Thoracic aorta (tissue), 2 donors: Measurements from ENCODE around the gene KLHL2. TPM values are rescaled to one million over a fixed set of nuclear protein-coding genes. Genes with fewer than 3 reads are reported as not detected.
"Not testable (repeated sequence)": the region's sequence is repeated elsewhere in the genome, so short reads cannot be mapped to it uniquely, and the experiment has no call there.

Source experiments
- ATAC-seq: fragments of 150-250 bp; one replicate; pipeline ENCODE4 v1.8.0; 2017; ENCODE audit warnings: low read depth; ENCODE audit not compliant: insufficient number of reproducible peaks, low FRiP score
- DNase-seq: peaks from one replicate; pipeline ENCODE4 v3.0.0-alpha.2; 2020; ENCODE audit warnings: low spot score
- H3K27ac ChIP-seq, 2 donors: fragments of 200-600 bp; sonication (generic); 1 replicate in 1 of 2; 2 replicates in 1 of 2; pipeline ENCODE4 v1.5.1; 2016; ENCODE audit warnings: mild to moderate bottlenecking in 2 of 2, moderate library complexity in 2 of 2
- H3K27me3 ChIP-seq: fragments of 200-600 bp; sonication (generic); replicated peaks from 2 replicates; pipeline ENCODE4 v1.6.0; 2016; ENCODE audit warnings: mild to moderate bottlenecking; ENCODE audit not compliant: insufficient read depth
- H3K36me3 ChIP-seq: fragments of 200-600 bp; sonication (generic); one replicate; pipeline ENCODE4 v1.5.1; 2016
- H3K4me1 ChIP-seq, 2 donors: fragments of 200-600 bp; sonication (generic); 1 replicate in 1 of 2; 2 replicates in 1 of 2; pipeline versions ENCODE4 v1.5.1 to v1.6.0; 2016; ENCODE audit warnings: low read depth in 2 of 2, mild to moderate bottlenecking in 1 of 2; ENCODE audit not compliant: control insufficient read depth in 1 of 2
- H3K4me3 ChIP-seq: fragments of 200-600 bp; sonication (generic); 2 replicates; pipeline ENCODE4 v1.5.1; 2016; ENCODE audit warnings: mild to moderate bottlenecking
- H3K9me3 ChIP-seq: fragments of 200-600 bp; sonication (generic); 2 replicates; pipeline ENCODE4 v1.5.1; 2016
- CTCF ChIP-seq: fragments of 200-600 bp; sonication (generic); IDR thresholded peaks from one replicate; pipeline ENCODE4 v1.5.1; 2019; ENCODE audit warnings: antibody characterized with exemption
- total RNA-seq, 2 donors: library from RNA; depleted of rRNA; stranded (reverse); fragments of >200 nt; gene quantifications; one replicate each; pipeline versions ENCODE4 v1.1.0 to v1.2.3, GENCODE V29; 2016

Gene KLHL2
- total RNA-seq, 2 donors from 2014 or later, result 13.5 to 48.2 TPM

- no peak for TF ChIP-seq CTCF
- ATAC-seq, result no peak
- H3K36me3 ChIP-seq, result no peaks in the 10 kb centered on the region
- no peaks in the 10 kb centered on the region for H3K9me3 ChIP-seq
- no peak overlapping the region for H3K4me3 ChIP-seq
- no peak for DNase-seq
- no peak overlapping the region for H3K27ac ChIP-seq
- peaks cover 24 to 49% of the 10 kb centered on the region in 2 donors for H3K4me1 ChIP-seq
- no peaks in the 10 kb centered on the region for H3K27me3 ChIP-seq
Observed at GRCh38 chr4:165217325-165217724, 10.0 kb downstream of the KLHL2 start.

DNA sequence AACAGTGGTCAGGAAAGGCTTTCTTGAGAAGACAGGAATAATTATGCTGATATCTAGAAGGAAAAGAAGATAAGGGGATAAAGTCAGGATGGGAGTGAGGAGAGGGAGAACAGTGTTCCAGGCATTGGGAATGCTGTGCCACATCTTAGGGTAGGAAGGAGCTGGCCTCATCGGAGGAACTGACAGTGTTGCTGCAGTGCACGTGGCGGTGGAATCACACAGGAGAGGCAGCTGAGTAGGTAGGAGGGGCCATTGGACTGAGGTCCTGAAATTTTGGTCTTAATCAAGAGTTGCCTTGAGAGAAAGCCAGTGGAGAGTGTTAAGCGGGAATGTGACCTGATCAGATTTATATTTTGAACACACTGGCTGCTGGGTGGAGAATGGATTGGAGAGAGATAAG is 13.9 kb downstream of the KLHL2 start:
- H3K27me3 ChIP-seq, H3K36me3 ChIP-seq, ATAC-seq, H3K9me3 ChIP-seq, DNase-seq, H3K4me3 ChIP-seq: not testable (repeated sequence)
- peak overlapping the region; percentile 80 to 82 for H3K27ac ChIP-seq
- peaks cover 23 to 43% of the 10 kb centered on the region in 2 donors for H3K4me1 ChIP-seq

- Histone ChIP-seq H3K4me1 (peaks cover 23 to 35% of the 10 kb centered on the region in 2 donors), H3K27ac (peak overlapping the region; percentile 80 to 82)
- not testable (repeated sequence) for H3K4me3 ChIP-seq, H3K36me3 ChIP-seq, H3K27me3 ChIP-seq, H3K9me3 ChIP-seq, DNase-seq
- peak; percentile 82 for ATAC-seq
Observed at GRCh38 chr4:165221993-165222650, 14.8 kb downstream of the KLHL2 start.

GRCh38 chr4:165222651-165222994 is 15.3 kb downstream of the KLHL2 start:
- ATAC-seq (peak; percentile 83), DNase-seq (no peak)
- H3K27me3 ChIP-seq, result no peaks in the 10 kb centered on the region
- H3K36me3 ChIP-seq, result no peaks in the 10 kb centered on the region
- no peak overlapping the region for H3K4me3 ChIP-seq
- no peak for TF ChIP-seq CTCF
- peak overlapping the region; percentile 80 to 82 for H3K27ac ChIP-seq
- H3K4me1 ChIP-seq, result peaks cover 23 to 32% of the 10 kb centered on the region in 2 donors
- no peaks in the 10 kb centered on the region for H3K9me3 ChIP-seq

GRCh38 chr4:165227401-165227800 is 20.0 kb downstream of the KLHL2 start:
- not testable (repeated sequence) for H3K27ac ChIP-seq, H3K27me3 ChIP-seq, DNase-seq, H3K4me3 ChIP-seq, ATAC-seq, H3K36me3 ChIP-seq, H3K9me3 ChIP-seq
- peaks cover 12 to 15% of the 10 kb centered on the region in 2 donors for H3K4me1 ChIP-seq

DNA sequence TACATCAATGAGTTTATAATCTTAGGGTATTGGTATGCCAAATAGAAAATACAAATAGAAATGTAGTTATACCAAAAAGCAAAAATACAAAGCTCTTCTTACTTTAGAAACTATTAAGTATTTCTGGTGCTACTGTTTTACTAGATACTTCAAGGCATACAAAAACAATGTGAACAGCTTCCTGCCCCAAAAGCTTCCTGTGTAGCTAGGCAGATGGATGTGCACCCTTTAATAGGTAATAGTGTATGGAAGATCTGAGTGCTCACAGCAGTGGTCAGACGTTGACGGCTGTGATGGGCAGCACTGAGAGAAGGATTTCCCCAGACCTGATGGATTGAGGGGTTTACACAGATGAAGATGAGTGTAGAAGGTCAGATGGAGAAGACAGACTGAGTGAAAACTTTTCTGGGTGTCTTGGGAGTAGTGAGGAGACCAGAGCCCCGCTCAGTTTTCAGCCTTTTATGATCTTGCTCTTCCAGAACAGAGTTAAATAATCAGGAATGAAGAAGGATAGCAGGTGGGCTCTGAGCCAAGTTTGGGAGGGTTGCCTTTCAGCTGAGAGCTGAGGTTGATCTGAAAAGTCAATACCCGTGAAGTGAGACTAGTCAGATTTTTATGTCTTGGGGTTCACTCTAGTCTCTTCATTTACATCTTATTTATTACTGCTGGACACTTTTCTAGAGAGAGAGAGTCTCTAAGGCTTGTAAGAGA is 22.3 kb downstream of the KLHL2 start:
- H3K4me3 ChIP-seq, ATAC-seq: not testable (repeated sequence)

DNA sequence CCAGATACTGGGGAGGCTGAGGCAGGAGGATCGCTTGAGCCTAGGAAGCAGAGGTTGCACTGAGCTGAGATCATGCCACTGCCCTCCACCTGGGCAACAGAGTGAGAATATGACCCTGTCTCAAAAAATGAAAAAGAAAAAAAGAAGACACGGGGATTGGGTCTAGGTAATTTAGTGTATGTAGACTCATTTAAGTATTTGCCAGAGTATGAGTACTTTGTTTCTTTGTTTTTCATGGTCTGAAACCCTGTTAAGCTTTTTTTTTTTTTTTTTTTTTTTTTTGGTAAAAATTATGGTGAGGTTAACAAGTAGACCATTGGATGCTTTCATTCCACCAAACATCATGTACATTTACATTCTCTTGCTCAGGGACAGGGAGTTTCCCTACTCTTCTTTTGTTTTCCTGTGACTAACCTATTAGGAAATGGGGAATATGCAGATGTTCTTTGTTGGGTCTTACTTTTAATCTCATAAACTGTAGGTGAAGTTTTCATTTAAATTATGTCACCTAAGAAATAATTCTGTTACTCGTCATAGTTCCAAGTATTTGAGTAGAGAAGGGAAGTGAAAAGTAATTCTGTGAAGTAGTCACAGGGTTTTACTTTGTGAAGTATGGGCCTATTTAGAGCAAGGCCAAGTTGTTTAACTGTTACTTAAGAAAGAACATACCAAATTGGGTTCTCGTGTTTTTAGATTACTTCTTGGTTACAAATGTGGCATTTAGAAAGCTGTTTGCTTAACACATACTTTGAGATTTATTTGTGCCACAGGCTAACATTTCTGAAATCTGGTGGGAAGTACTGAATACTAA is 25.5 kb downstream of the KLHL2 start:
- H3K9me3 ChIP-seq, H3K36me3 ChIP-seq, DNase-seq, H3K27me3 ChIP-seq, H3K4me3 ChIP-seq, H3K4me1 ChIP-seq: not testable (repeated sequence)
- peak overlapping the region in 1 of 2 donors; percentile 21 for H3K27ac ChIP-seq
- peak; percentile 44 for ATAC-seq

More for the DNA sequence above, 22.3 kb downstream of the KLHL2 start:
- not testable (repeated sequence) for H3K36me3 ChIP-seq, H3K27me3 ChIP-seq, H3K27ac ChIP-seq, H3K4me1 ChIP-seq, H3K9me3 ChIP-seq, DNase-seq
